ENCODE results near the gene ICAM4. TPM values are rescaled to one million over a fixed set of nuclear protein-coding genes. Genes with fewer than 3 reads are reported as not detected.

Gene ICAM4
- total and polyA plus RNA-seq, 2 of the 8 experiments (the other 6 are each of a cell fraction or from before 2014, with no cell fraction given), result 1.5 to 4.1 TPM

DNA sequence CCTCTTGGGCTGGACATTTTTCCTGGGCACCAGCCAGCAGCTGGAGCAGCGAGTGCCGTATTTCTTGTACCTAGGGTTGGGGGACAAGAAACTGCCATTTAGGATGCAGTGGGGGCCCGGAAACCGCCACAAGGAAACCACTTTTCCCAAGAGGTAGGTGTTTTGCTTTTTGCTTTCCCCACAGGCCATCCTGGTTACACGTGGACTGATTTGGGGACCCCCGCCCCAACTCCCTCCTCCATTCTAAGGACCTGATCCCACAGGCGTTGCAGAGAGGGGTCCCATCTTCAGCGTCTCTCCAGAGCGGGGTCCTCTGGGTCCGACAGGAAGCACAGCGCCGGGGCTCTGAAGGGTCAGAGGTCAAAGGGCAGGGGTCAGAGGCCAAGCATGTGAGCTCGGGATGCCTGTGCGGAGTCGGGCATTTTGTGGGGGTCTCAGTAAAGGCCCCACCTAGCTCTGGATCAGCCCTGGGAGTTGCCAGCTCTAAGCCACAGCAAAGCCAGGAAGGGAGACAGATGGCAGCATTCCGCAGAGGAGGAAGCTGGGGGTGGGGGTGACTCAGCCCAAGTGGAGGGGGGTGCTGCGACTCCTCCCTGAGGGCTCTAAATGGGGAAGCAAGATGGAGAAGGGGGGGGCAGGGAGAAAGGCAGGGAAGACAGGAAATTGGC is 18.5 kb downstream of the ICAM4 start:
- no peak overlapping the region for H2BK5ac ChIP-seq (ENCODE audit: low read depth, low read length)
- DNase-seq (ENCODE audit: low read depth in 1 of 2, low spot score in 2 of 2), result no peak
- H2AFZ ChIP-seq (ENCODE audit: low read length), result no peak overlapping the region
- ChIA-PET CTCF (ENCODE audit: partially characterized antibody) (interaction anchor here (0.7 to 2.5 kb wide), 7 partner anchors 9 to 132 kb away, joined by 3 to 10 read pairs (median 4); no protein-coding TSS in a partner anchor), POLR2A (ENCODE audit: partially characterized antibody) (interaction anchor here (0.7 to 2.0 kb wide), 7 partner anchors 9 to 115 kb away, joined by 4 to 7 read pairs (median 5); partner anchors contain the start of genes ICAM5 and RAVER1)
- no peak overlapping the region for H3K4ac ChIP-seq (replicated peaks; ENCODE audit: insufficient read length, low read depth, low read length)
- no peak overlapping the region for H3K27ac ChIP-seq (ENCODE audit: low read depth, low read length)
- no peaks in the 10 kb centered on the region for H3K23me2 ChIP-seq (ENCODE audit: low read depth, low read length)
- no peaks in the 10 kb centered on the region for H3K9me3 ChIP-seq (ENCODE audit: insufficient read depth in 2 of 2, low read depth in 1 of 2, low read length in 1 of 2)
- no peaks in the 10 kb centered on the region for H3K79me2 ChIP-seq (ENCODE audit: control insufficient read depth in 1 of 2, insufficient read depth in 2 of 2, low read length in 2 of 2)
- H3K14ac ChIP-seq (ENCODE audit: insufficient read length), result no peak overlapping the region
- H3K27me3 ChIP-seq (replicated peaks in 1 of 4; ENCODE audit: control insufficient read depth in 3 of 4, extremely low read depth in 1 of 4, insufficient read depth in 3 of 4, low read length in 3 of 4), result no peaks in the 10 kb centered on the region
- no peak overlapping the region for H3K4me2 ChIP-seq (ENCODE audit: insufficient read depth in 1 of 2, low read depth in 2 of 2, low read length in 2 of 2)
- peaks cover 0 to 6% (median 0%) of the 10 kb centered on the region in 4 experiments; a peak in 1 of 8 replicates for H3K36me3 ChIP-seq (ENCODE audit: control insufficient read depth in 2 of 4, insufficient read depth in 4 of 4, low read length in 3 of 4)
- no peaks in the 10 kb centered on the region for H3K79me1 ChIP-seq (ENCODE audit: low read depth, low read length)
- no peak overlapping the region for H2BK15ac ChIP-seq (ENCODE audit: low read length)
- WGBS, 2 experiments (ENCODE audit: extremely low coverage in 1 of 2, insufficient coverage in 1 of 2, insufficient read length in 1 of 2, insufficient replicate concordance in 2 of 2, low coverage in 1 of 2, low lambda C conversion rate in 2 of 2, missing lambda C conversion rate in 1 of 2), result 90% methylated on average over 16 of the region's 17 CpGs; no CpG with 5 or more reads in 1 of the 2 experiments
- TF ChIP-seq KDM1A (IDR thresholded peaks at IDR 0.05; ENCODE audit: borderline replicate concordance, low read length), result no peak
- TF ChIP-seq, protein P1, sequence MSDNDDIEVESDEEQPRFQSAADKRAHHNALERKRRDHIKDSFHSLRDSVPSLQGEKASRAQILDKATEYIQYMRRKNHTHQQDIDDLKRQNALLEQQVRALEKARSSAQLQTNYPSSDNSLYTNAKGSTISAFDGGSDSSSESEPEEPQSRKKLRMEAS (IDR thresholded peaks at IDR 0.05), result no peak
- H2AK5ac ChIP-seq (ENCODE audit: low read depth, low read length), result no peak overlapping the region
- no peaks in the 10 kb centered on the region for H3K4me1 ChIP-seq (replicated peaks in 1 of 4; ENCODE audit: control insufficient read depth in 3 of 4, insufficient read depth in 4 of 4, low read length in 3 of 4)
- H4K91ac ChIP-seq (replicated peaks; ENCODE audit: insufficient read length, low read length), result no peak overlapping the region
- no peak for FAIRE-seq
- H4K5ac ChIP-seq (ENCODE audit: insufficient read length, low read depth, low read length), result no peak overlapping the region
- H3K56ac ChIP-seq (replicated peaks; ENCODE audit: insufficient read length, low read depth, low read length), result no peak overlapping the region
- no peak overlapping the region for H2BK12ac ChIP-seq (ENCODE audit: low read depth, low read length)
- no peak overlapping the region for H3K23ac ChIP-seq (ENCODE audit: insufficient read length)
- no peak overlapping the region; the same call in 1 of the 2 replicates for H3K18ac ChIP-seq (ENCODE audit: extremely low read depth, low read length)
- no peak overlapping the region for H3K9ac ChIP-seq (replicated peaks in 1 of 4; ENCODE audit: extremely low read depth in 1 of 4, low read depth in 3 of 4, low read length in 3 of 4)
- peak overlapping the region; percentile 25; the same call in 1 of the 2 replicates for H4K8ac ChIP-seq (ENCODE audit: extremely low read depth, insufficient read depth, low read length)
- H4K20me1 ChIP-seq (replicated peaks in 1 of 2; ENCODE audit: control insufficient read depth in 1 of 2, insufficient read depth in 2 of 2, low read length in 2 of 2), result no peaks in the 10 kb centered on the region
- H2BK20ac ChIP-seq (ENCODE audit: low read length), result no peak overlapping the region
- H2BK120ac ChIP-seq (replicated peaks; ENCODE audit: low read depth, low read length), result no peak overlapping the region
- H3K4me3 ChIP-seq (ENCODE audit: extremely low read depth in 1 of 4, insufficient read depth in 2 of 4, low read depth in 3 of 4, low read length in 4 of 4), result no peak overlapping the region
